Measurements from ENCODE around the gene NAV2.

GRCh38 chr11:19874266-19874665, 161.6 kb downstream of the NAV2 start:
- TF ChIP-seq POLR2AphosphoS5 (IDR thresholded peaks at IDR 0.05; ENCODE audit: low read depth) (no peak), CTCF (conservative IDR thresholded peaks at IDR 0.05; ENCODE audit: low read depth in 2 of 2) (no peak), STAT1 (IDR thresholded peaks at IDR 0.05; ENCODE audit: unreplicated experiment) (no peak), JUNB (IDR thresholded peaks at IDR 0.05; ENCODE audit: unreplicated experiment) (no peak), ZNF114 (CRISPR knock-in tag; IDR thresholded peaks at IDR 0.05) (no peak)
- TF ChIP-seq, protein P1, sequence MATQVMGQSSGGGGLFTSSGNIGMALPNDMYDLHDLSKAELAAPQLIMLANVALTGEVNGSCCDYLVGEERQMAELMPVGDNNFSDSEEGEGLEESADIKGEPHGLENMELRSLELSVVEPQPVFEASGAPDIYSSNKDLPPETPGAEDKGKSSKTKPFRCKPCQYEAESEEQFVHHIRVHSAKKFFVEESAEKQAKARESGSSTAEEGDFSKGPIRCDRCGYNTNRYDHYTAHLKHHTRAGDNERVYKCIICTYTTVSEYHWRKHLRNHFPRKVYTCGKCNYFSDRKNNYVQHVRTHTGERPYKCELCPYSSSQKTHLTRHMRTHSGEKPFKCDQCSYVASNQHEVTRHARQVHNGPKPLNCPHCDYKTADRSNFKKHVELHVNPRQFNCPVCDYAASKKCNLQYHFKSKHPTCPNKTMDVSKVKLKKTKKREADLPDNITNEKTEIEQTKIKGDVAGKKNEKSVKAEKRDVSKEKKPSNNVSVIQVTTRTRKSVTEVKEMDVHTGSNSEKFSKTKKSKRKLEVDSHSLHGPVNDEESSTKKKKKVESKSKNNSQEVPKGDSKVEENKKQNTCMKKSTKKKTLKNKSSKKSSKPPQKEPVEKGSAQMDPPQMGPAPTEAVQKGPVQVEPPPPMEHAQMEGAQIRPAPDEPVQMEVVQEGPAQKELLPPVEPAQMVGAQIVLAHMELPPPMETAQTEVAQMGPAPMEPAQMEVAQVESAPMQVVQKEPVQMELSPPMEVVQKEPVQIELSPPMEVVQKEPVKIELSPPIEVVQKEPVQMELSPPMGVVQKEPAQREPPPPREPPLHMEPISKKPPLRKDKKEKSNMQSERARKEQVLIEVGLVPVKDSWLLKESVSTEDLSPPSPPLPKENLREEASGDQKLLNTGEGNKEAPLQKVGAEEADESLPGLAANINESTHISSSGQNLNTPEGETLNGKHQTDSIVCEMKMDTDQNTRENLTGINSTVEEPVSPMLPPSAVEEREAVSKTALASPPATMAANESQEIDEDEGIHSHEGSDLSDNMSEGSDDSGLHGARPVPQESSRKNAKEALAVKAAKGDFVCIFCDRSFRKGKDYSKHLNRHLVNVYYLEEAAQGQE (IDR thresholded peaks at IDR 0.05; ENCODE audit: unreplicated experiment) = no peak

All from GM23338 (cell line).